ENCODE data around the gene TSSC4.

GRCh38 chr11:2363130-2363529 is 37.4 kb upstream of the TSSC4 start:
- no peak for TF ChIP-seq POLR2A (IDR thresholded peaks at IDR 0.05; ENCODE audit: low read length)
- TF ChIP-seq GATA1 (IDR thresholded peaks at IDR 0.05; ENCODE audit: low read depth, low read length): no peak
